K562 (cell line): Measurements from ENCODE around the gene SNX25. TPM values are rescaled to one million over a fixed set of nuclear protein-coding genes. Genes with fewer than 3 reads are reported as not detected.

Experiments
- CREBBP ChIP-seq: IDR thresholded peaks from one replicate; pipeline ENCODE4 v1.6.1; 2012; ENCODE audit warnings: low read depth, mild to moderate bottlenecking, control low read depth, inconsistent platforms, low read length
- DEAF1 ChIP-seq: fragments of 450-650 bp; formaldehyde crosslinking; IDR thresholded peaks from 2 replicates; pipeline ENCODE4 v1.4.0; 2020; ENCODE audit warnings: mild to moderate bottlenecking, moderate library complexity
- DLX4 ChIP-seq: fragments of 250-450 bp; sonication (Bioruptor Pico); IDR thresholded peaks from 2 replicates; pipeline ENCODE4 v1.6.1; 2021; ENCODE audit warnings: mild to moderate bottlenecking
- DMBX1 ChIP-seq: fragments of 250-450 bp; sonication (Bioruptor Pico); IDR thresholded peaks from 2 replicates; pipeline ENCODE4 v1.8.0; 2022; ENCODE audit warnings: inconsistent platforms, mild to moderate bottlenecking, moderate library complexity, borderline replicate concordance
- ZEB2 ChIP-seq: fragments of 450-650 bp; IDR thresholded peaks from 2 replicates; pipeline ENCODE4 v1.6.1; 2016
- ZNF146 ChIP-seq: IDR thresholded peaks from one replicate; pipeline ENCODE4 v1.6.1; 2018; ENCODE audit warnings: missing compliant biosample characterization; ENCODE audit not compliant: unreplicated experiment
- ZNF316 ChIP-seq: fragments of 450-650 bp; IDR thresholded peaks from 2 replicates; pipeline ENCODE4 v1.6.1; 2016
- polyA plus RNA-seq, 8 experiments: library from polyadenylated mRNA; depleted of rRNA in 4 of 8; stranded (reverse) in 5 of 8; unstranded in 3 of 8; fragments of >200 nt; fragmentation: Nextera tagmentation in 2 of 8; fragmentation: Illumina TruSeq in 1 of 8; extraction: Ambion mirVana in 2 of 8; extraction: Trizol in 1 of 8; gene quantifications; 2 replicates each; pipeline versions ENCODE4 v1.2.1 to v1.2.3, GENCODE V29; 2011 to 2014; ENCODE audit warnings: inconsistent platforms in 1 of 8, missing spikeins in 1 of 8
- total RNA-seq, 7 experiments: library from RNA; depleted of rRNA in 6 of 7; stranded (reverse); fragments of >200 nt in 6 of 7; fragmentation: Illumina TruSeq in 2 of 7; extraction: Trizol in 2 of 7; gene quantifications; 2 replicates each; pipeline versions ENCODE4 v1.2.1 to v1.2.3, GENCODE V29; 2011 to 2021; ENCODE audit warnings: low replicate concordance in 1 of 7
- TF ChIP-seq, protein P1 (sequence below): fragments of 450-650 bp; IDR thresholded peaks from 2 replicates; pipeline ENCODE4 v1.6.1; 2016
- TF ChIP-seq, protein P2 (sequence below): fragments of 200-800 bp; sonication (Bioruptor generic); IDR thresholded peaks from 2 replicates; pipeline ENCODE4 v1.6.1; 2017; ENCODE audit warnings: missing genetic modification characterization, missing compliant biosample characterization
- TF ChIP-seq, protein P3 (sequence below): fragments of 250-450 bp; sonication (Bioruptor Pico); IDR thresholded peaks from 2 replicates; pipeline ENCODE4 v1.8.0; 2021; ENCODE audit warnings: mild to moderate bottlenecking, moderate library complexity

SNX25 gene
- total and polyA plus RNA-seq, 9 of the 15 experiments (the other 6 are each of a cell fraction or from before 2014, with no cell fraction given), result 2.5 to 23.4 (median 13.3) TPM

- TF ChIP-seq ZNF146 (CRISPR knock-in tag) (no peak), ZEB2 (no peak), DEAF1 (CRISPR knock-in tag) (no peak), DLX4 (CRISPR knock-in tag) (no peak), DMBX1 (CRISPR knock-in tag) (peak; percentile 71; the same call in 1 of the 2 replicates), ZNF316 (0 out of 2 replicates have a peak, but pooled peaks have one; percentile 2), CREBBP (no peak)
- TF ChIP-seq, protein P1, sequence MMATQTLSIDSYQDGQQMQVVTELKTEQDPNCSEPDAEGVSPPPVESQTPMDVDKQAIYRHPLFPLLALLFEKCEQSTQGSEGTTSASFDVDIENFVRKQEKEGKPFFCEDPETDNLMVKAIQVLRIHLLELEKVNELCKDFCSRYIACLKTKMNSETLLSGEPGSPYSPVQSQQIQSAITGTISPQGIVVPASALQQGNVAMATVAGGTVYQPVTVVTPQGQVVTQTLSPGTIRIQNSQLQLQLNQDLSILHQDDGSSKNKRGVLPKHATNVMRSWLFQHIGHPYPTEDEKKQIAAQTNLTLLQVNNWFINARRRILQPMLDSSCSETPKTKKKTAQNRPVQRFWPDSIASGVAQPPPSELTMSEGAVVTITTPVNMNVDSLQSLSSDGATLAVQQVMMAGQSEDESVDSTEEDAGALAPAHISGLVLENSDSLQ, result 0 out of 2 replicates have a peak, but pooled peaks have one; percentile 26
- TF ChIP-seq, protein P2, sequence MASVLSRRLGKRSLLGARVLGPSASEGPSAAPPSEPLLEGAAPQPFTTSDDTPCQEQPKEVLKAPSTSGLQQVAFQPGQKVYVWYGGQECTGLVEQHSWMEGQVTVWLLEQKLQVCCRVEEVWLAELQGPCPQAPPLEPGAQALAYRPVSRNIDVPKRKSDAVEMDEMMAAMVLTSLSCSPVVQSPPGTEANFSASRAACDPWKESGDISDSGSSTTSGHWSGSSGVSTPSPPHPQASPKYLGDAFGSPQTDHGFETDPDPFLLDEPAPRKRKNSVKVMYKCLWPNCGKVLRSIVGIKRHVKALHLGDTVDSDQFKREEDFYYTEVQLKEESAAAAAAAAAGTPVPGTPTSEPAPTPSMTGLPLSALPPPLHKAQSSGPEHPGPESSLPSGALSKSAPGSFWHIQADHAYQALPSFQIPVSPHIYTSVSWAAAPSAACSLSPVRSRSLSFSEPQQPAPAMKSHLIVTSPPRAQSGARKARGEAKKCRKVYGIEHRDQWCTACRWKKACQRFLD (CRISPR knock-in tag), result peak; percentile 78
- TF ChIP-seq, protein P3, sequence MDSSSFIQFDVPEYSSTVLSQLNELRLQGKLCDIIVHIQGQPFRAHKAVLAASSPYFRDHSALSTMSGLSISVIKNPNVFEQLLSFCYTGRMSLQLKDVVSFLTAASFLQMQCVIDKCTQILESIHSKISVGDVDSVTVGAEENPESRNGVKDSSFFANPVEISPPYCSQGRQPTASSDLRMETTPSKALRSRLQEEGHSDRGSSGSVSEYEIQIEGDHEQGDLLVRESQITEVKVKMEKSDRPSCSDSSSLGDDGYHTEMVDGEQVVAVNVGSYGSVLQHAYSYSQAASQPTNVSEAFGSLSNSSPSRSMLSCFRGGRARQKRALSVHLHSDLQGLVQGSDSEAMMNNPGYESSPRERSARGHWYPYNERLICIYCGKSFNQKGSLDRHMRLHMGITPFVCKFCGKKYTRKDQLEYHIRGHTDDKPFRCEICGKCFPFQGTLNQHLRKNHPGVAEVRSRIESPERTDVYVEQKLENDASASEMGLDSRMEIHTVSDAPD (CRISPR knock-in tag), result no peak
Measured at GRCh38 chr4:185395956-185396723, 186.7 kb downstream of the SNX25 start (continued).
